ENCODE measurements around the gene LRRC52.

GRCh38 chr1:165549973-165550372, 6.2 kb downstream of the LRRC52 start:
- no peak for TF ChIP-seq HMGXB4 (CRISPR knock-in tag; IDR thresholded peaks at IDR 0.05)
- no peak for TF ChIP-seq ELF4 (CRISPR knock-in tag; IDR thresholded peaks at IDR 0.05)
- no peak for TF ChIP-seq SMARCA5 (IDR thresholded peaks at IDR 0.05)
- no peak for TF ChIP-seq BMI1 (IDR thresholded peaks at IDR 0.05; ENCODE audit: low read length)
- TF ChIP-seq ATF3 (IDR thresholded peaks at IDR 0.05): no peak
- no peak for TF ChIP-seq ATF3 (CRISPR knock-in tag; conservative IDR thresholded peaks at IDR 0.05)
- TF ChIP-seq BACH1 (tag; IDR thresholded peaks at IDR 0.05): no peak
